KOPT-K1 (cell line): Measurements from ENCODE around the gene NR6A1.

Experiments used
- H3K27ac ChIP-seq: fragments of 200-600 bp; sonication (generic); 2 replicates; pipeline ENCODE4 v1.5.1; 2016; ENCODE audit warnings: antibody characterized with exemption, mild to moderate bottlenecking, low read depth, low read length; ENCODE audit not compliant: poor library complexity, severe bottlenecking
- H3K36me3 ChIP-seq: fragments of 200-600 bp; sonication (generic); 2 replicates; pipeline ENCODE4 v1.5.1; 2017; ENCODE audit warnings: antibody characterized with exemption, mild to moderate bottlenecking, low read length, moderate library complexity; ENCODE audit not compliant: insufficient read depth
- H3K9me3 ChIP-seq: fragments of 200-600 bp; sonication (generic); 2 replicates; pipeline ENCODE4 v1.5.1; 2017; ENCODE audit warnings: antibody characterized with exemption, low read length, mild to moderate bottlenecking; ENCODE audit not compliant: insufficient read depth, poor library complexity, severe bottlenecking

Gene NR6A1

GRCh38 chr9:124761710-124762109 is 9.4 kb downstream of the NR6A1 start:
- H3K9me3 ChIP-seq = no peaks in the 10 kb centered on the region
- H3K27ac ChIP-seq = no peak overlapping the region
- no peaks in the 10 kb centered on the region for H3K36me3 ChIP-seq

GRCh38 chr9:124761196-124761595 is 9.9 kb downstream of the NR6A1 start:
- Histone ChIP-seq H3K36me3 (no peaks in the 10 kb centered on the region), H3K27ac (no peak overlapping the region), H3K9me3 (no peaks in the 10 kb centered on the region)

GRCh38 chr9:124760719-124761118 is 10.4 kb downstream of the NR6A1 start:
- H3K27ac ChIP-seq = no peak overlapping the region
- no peaks in the 10 kb centered on the region for H3K36me3 ChIP-seq
- no peaks in the 10 kb centered on the region for H3K9me3 ChIP-seq

- no peak overlapping the region for H3K27ac ChIP-seq
- no peaks in the 10 kb centered on the region for H3K9me3 ChIP-seq
- H3K36me3 ChIP-seq = no peaks in the 10 kb centered on the region
Measured at GRCh38 chr9:124759327-124759726, 11.8 kb downstream of the NR6A1 start.

GRCh38 chr9:124758691-124759090 is 12.4 kb downstream of the NR6A1 start:
- no peak overlapping the region for H3K27ac ChIP-seq
- H3K9me3 ChIP-seq = no peaks in the 10 kb centered on the region
- H3K36me3 ChIP-seq = no peaks in the 10 kb centered on the region

GRCh38 chr9:124758061-124758460 is 13.1 kb downstream of the NR6A1 start:
- H3K36me3 ChIP-seq = no peaks in the 10 kb centered on the region
- no peak overlapping the region for H3K27ac ChIP-seq
- H3K9me3 ChIP-seq = no peaks in the 10 kb centered on the region

- no peaks in the 10 kb centered on the region for H3K9me3 ChIP-seq
- H3K36me3 ChIP-seq = no peaks in the 10 kb centered on the region
- H3K27ac ChIP-seq = no peak overlapping the region
Measured at GRCh38 chr9:124757616-124758015, 13.5 kb downstream of the NR6A1 start.

GRCh38 chr9:124756011-124756410 is 15.1 kb downstream of the NR6A1 start:
- Histone ChIP-seq H3K36me3 (no peaks in the 10 kb centered on the region), H3K27ac (no peak overlapping the region), H3K9me3 (no peaks in the 10 kb centered on the region)

- Histone ChIP-seq H3K27ac (no peak overlapping the region), H3K36me3 (no peaks in the 10 kb centered on the region), H3K9me3 (no peaks in the 10 kb centered on the region)
Measured at GRCh38 chr9:124755061-124755460, 16.1 kb downstream of the NR6A1 start.

- Histone ChIP-seq H3K9me3 (no peaks in the 10 kb centered on the region), H3K36me3 (no peaks in the 10 kb centered on the region), H3K27ac (no peak overlapping the region)
Measured at GRCh38 chr9:124754289-124754688, 16.8 kb downstream of the NR6A1 start.

- Histone ChIP-seq H3K27ac (no peak overlapping the region), H3K9me3 (no peaks in the 10 kb centered on the region), H3K36me3 (no peaks in the 10 kb centered on the region)
Measured at GRCh38 chr9:124752967-124753366, 18.1 kb downstream of the NR6A1 start.

- Histone ChIP-seq H3K9me3 (no peaks in the 10 kb centered on the region), H3K27ac (no peak overlapping the region)
Measured at GRCh38 chr9:124749781-124750180, 21.3 kb downstream of the NR6A1 start.

GRCh38 chr9:124749284-124749683 is 21.8 kb downstream of the NR6A1 start:
- Histone ChIP-seq H3K27ac (no peak overlapping the region), H3K9me3 (no peaks in the 10 kb centered on the region), H3K36me3 (no peaks in the 10 kb centered on the region)

More at GRCh38 chr9:124749781-124750180, 21.3 kb downstream of the NR6A1 start:
- no peaks in the 10 kb centered on the region for H3K36me3 ChIP-seq

- Histone ChIP-seq H3K9me3 (no peaks in the 10 kb centered on the region), H3K36me3 (no peaks in the 10 kb centered on the region), H3K27ac (no peak overlapping the region)
Measured at GRCh38 chr9:124747065-124747464, 24.0 kb downstream of the NR6A1 start.

- Histone ChIP-seq H3K36me3 (no peaks in the 10 kb centered on the region), H3K27ac (no peak overlapping the region)
Measured at GRCh38 chr9:124743686-124744348, 27.3 kb downstream of the NR6A1 start.

GRCh38 chr9:124742940-124743339 is 28.2 kb downstream of the NR6A1 start:
- Histone ChIP-seq H3K9me3 (no peaks in the 10 kb centered on the region), H3K27ac (no peak overlapping the region)

More at GRCh38 chr9:124743686-124744348, 27.3 kb downstream of the NR6A1 start:
- no peaks in the 10 kb centered on the region for H3K9me3 ChIP-seq

More at GRCh38 chr9:124742940-124743339, 28.2 kb downstream of the NR6A1 start:
- no peaks in the 10 kb centered on the region for H3K36me3 ChIP-seq
